Measurements from ENCODE around the gene IARS2. TPM values are rescaled to one million over a fixed set of nuclear protein-coding genes. Genes with fewer than 3 reads are reported as not detected.

IARS2 gene
- polyA plus RNA-seq, 1 donor from 2014 or later, result 59.2 TPM

- no peak overlapping the region for H3K4me3 ChIP-seq (ENCODE audit: low read length)
- H3K27me3 ChIP-seq (ENCODE audit: insufficient read depth, low read depth, low read length), result no peaks in the 10 kb centered on the region
- H4K20me1 ChIP-seq (ENCODE audit: insufficient read depth), result no peaks in the 10 kb centered on the region
- H3K4me2 ChIP-seq (ENCODE audit: low read length), result no peak overlapping the region
- no peaks in the 10 kb centered on the region for H3K79me2 ChIP-seq (replicated peaks; ENCODE audit: insufficient read depth, low read length)
- no peak overlapping the region for H3K27ac ChIP-seq (ENCODE audit: low read length)
- no peaks in the 10 kb centered on the region for H3F3A ChIP-seq (ENCODE audit: insufficient read depth, low read length, poor library complexity, severe bottlenecking)
- H3K9ac ChIP-seq (ENCODE audit: low read length), result no peak overlapping the region
- H2AFZ ChIP-seq (ENCODE audit: low read depth, low read length), result no peak overlapping the region
- no peak for TF ChIP-seq TAF1 (IDR thresholded peaks at IDR 0.05; ENCODE audit: low read depth)
- H3K9me3 ChIP-seq (ENCODE audit: low read length), result no peaks in the 10 kb centered on the region
- H3K36me3 ChIP-seq (ENCODE audit: insufficient read depth, low read length), result peaks cover 5% of the 10 kb centered on the region
- no peaks in the 10 kb centered on the region for H3K9me2 ChIP-seq (ENCODE audit: insufficient read depth, low read length)
These were observed 66.1 kb downstream of the IARS2 start for GRCh38 chr1:220160027-220160426.

GRCh38 chr1:220164116-220164515 lies 70.2 kb downstream of the IARS2 start:
- no peak overlapping the region for H3K4me3 ChIP-seq (ENCODE audit: low read length)
- H3K9me3 ChIP-seq (ENCODE audit: low read length), result no peaks in the 10 kb centered on the region
- no peak overlapping the region for H3K4me2 ChIP-seq (ENCODE audit: low read length)
- TF ChIP-seq EP300 (conservative IDR thresholded peaks at IDR 0.05; ENCODE audit: poor library complexity, severe bottlenecking) (no peak), RAD21 (conservative IDR thresholded peaks at IDR 0.05) (no peak), REST (IDR thresholded peaks at IDR 0.05; ENCODE audit: borderline replicate concordance) (no peak), POLR2AphosphoS5 (IDR thresholded peaks at IDR 0.05) (no peak), CTCF (IDR thresholded peaks at IDR 0.05; ENCODE audit: poor library complexity, severe bottlenecking) (no peak), MXI1 (conservative IDR thresholded peaks at IDR 0.05; ENCODE audit: poor library complexity, severe bottlenecking) (no peak), TAF1 (IDR thresholded peaks at IDR 0.05; ENCODE audit: low read depth) (no peak), SMC3 (conservative IDR thresholded peaks at IDR 0.05; ENCODE audit: poor library complexity) (no peak), EZH2 (IDR thresholded peaks at IDR 0.05; ENCODE audit: borderline replicate concordance, insufficient read depth, low read length, poor library complexity, severe bottlenecking) (no peak)
- H3K9ac ChIP-seq (ENCODE audit: low read length), result no peak overlapping the region
- no peaks in the 10 kb centered on the region for H4K20me1 ChIP-seq (ENCODE audit: insufficient read depth)
- H3K79me2 ChIP-seq (replicated peaks; ENCODE audit: insufficient read depth, low read length), result no peaks in the 10 kb centered on the region
- no peaks in the 10 kb centered on the region for H3K27me3 ChIP-seq (ENCODE audit: insufficient read depth, low read depth, low read length)
- H3K36me3 ChIP-seq (ENCODE audit: insufficient read depth, low read length), result peaks cover 5% of the 10 kb centered on the region
- no peak overlapping the region for H3K27ac ChIP-seq (ENCODE audit: low read length)
- H3K9me2 ChIP-seq (ENCODE audit: insufficient read depth, low read length), result no peaks in the 10 kb centered on the region
- H3F3A ChIP-seq (ENCODE audit: insufficient read depth, low read length, poor library complexity, severe bottlenecking), result no peaks in the 10 kb centered on the region
- H2AFZ ChIP-seq (ENCODE audit: low read depth, low read length), result no peak overlapping the region

GRCh38 chr1:220164517-220164916 lies 70.6 kb downstream of the IARS2 start:
- Histone ChIP-seq H4K20me1 (ENCODE audit: insufficient read depth) (no peaks in the 10 kb centered on the region), H3K4me2 (ENCODE audit: low read length) (no peak overlapping the region), H3K27ac (ENCODE audit: low read length) (no peak overlapping the region), H3F3A (ENCODE audit: insufficient read depth, low read length, poor library complexity, severe bottlenecking) (no peaks in the 10 kb centered on the region), H3K27me3 (ENCODE audit: insufficient read depth, low read depth, low read length) (no peaks in the 10 kb centered on the region), H3K9me3 (ENCODE audit: low read length) (no peaks in the 10 kb centered on the region), H3K4me3 (ENCODE audit: low read length) (no peak overlapping the region), H2AFZ (ENCODE audit: low read depth, low read length) (no peak overlapping the region), H3K79me2 (replicated peaks; ENCODE audit: insufficient read depth, low read length) (no peaks in the 10 kb centered on the region), H3K36me3 (ENCODE audit: insufficient read depth, low read length) (peaks cover 5% of the 10 kb centered on the region), H3K9me2 (ENCODE audit: insufficient read depth, low read length) (no peaks in the 10 kb centered on the region), H3K9ac (ENCODE audit: low read length) (no peak overlapping the region)
- TF ChIP-seq MXI1 (conservative IDR thresholded peaks at IDR 0.05; ENCODE audit: poor library complexity, severe bottlenecking), result no peak
- no peak for TF ChIP-seq SMC3 (conservative IDR thresholded peaks at IDR 0.05; ENCODE audit: poor library complexity)
- TF ChIP-seq EZH2 (IDR thresholded peaks at IDR 0.05; ENCODE audit: borderline replicate concordance, insufficient read depth, low read length, poor library complexity, severe bottlenecking), result no peak
- no peak for TF ChIP-seq REST (IDR thresholded peaks at IDR 0.05; ENCODE audit: borderline replicate concordance)
- no peak for TF ChIP-seq CTCF (IDR thresholded peaks at IDR 0.05; ENCODE audit: poor library complexity, severe bottlenecking)
- TF ChIP-seq EP300 (conservative IDR thresholded peaks at IDR 0.05; ENCODE audit: poor library complexity, severe bottlenecking), result no peak
- TF ChIP-seq POLR2AphosphoS5 (IDR thresholded peaks at IDR 0.05), result no peak
- no peak for TF ChIP-seq RAD21 (conservative IDR thresholded peaks at IDR 0.05)
- no peak for TF ChIP-seq TAF1 (IDR thresholded peaks at IDR 0.05; ENCODE audit: low read depth)
